ENCODE measurements around the gene SPRR2E.
"Not testable (repeated sequence)": the region's sequence is repeated elsewhere in the genome, so short reads cannot be mapped to it uniquely, and the experiment has no call there.

SPRR2E gene

DNA sequence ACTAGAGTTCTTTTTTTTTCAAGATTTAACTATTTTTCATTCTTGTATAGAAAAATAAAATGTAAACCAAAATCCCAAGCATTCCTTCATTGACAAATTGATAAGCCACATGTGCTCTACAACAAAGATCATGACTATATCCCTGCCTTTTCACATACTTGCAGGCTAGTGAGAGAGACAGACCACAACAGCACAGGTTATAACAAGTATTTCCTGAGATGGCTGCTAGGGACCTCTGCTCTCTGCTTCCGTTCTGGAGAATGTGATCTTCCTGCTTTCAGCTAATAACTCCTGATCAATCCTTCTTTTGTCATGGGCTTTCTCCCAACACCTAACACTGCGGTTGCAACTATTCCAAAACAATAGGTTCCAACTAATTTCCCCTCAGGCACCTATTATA lies 33.0 kb upstream of the SPRR2E start:
- Histone ChIP-seq H3K4me3 (ENCODE audit: low read depth, low read length) (no peak overlapping the region), H3K36me3 (no peaks in the 10 kb centered on the region), H3K27ac (no peak overlapping the region), H3K9me3 (ENCODE audit: severe bottlenecking) (peaks cover 26% of the 10 kb centered on the region), H3K27me3 (ENCODE audit: insufficient read depth, low read depth, severe bottlenecking) (no peaks in the 10 kb centered on the region)
- no peak for DNase-seq
- TF ChIP-seq, protein P1, sequence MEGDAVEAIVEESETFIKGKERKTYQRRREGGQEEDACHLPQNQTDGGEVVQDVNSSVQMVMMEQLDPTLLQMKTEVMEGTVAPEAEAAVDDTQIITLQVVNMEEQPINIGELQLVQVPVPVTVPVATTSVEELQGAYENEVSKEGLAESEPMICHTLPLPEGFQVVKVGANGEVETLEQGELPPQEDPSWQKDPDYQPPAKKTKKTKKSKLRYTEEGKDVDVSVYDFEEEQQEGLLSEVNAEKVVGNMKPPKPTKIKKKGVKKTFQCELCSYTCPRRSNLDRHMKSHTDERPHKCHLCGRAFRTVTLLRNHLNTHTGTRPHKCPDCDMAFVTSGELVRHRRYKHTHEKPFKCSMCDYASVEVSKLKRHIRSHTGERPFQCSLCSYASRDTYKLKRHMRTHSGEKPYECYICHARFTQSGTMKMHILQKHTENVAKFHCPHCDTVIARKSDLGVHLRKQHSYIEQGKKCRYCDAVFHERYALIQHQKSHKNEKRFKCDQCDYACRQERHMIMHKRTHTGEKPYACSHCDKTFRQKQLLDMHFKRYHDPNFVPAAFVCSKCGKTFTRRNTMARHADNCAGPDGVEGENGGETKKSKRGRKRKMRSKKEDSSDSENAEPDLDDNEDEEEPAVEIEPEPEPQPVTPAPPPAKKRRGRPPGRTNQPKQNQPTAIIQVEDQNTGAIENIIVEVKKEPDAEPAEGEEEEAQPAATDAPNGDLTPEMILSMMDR (IDR thresholded peaks at IDR 0.05; ENCODE audit: low read depth, low read length), result no peak

- Histone ChIP-seq H3K27me3 (ENCODE audit: insufficient read depth, low read depth, severe bottlenecking) (no peaks in the 10 kb centered on the region), H3K36me3 (no peaks in the 10 kb centered on the region), H3K27ac (no peak overlapping the region), H3K4me3 (ENCODE audit: low read depth, low read length) (no peak overlapping the region), H3K9me3 (ENCODE audit: severe bottlenecking) (peaks cover 26% of the 10 kb centered on the region)
- no peak for DNase-seq
- TF ChIP-seq, protein P1 (IDR thresholded peaks at IDR 0.05; ENCODE audit: low read depth, low read length), result no peak
These were observed 31.2 kb upstream of the SPRR2E start for GRCh38 chr1:153125536-153125935.

- Histone ChIP-seq H3K27ac (peak overlapping the region; percentile 81), H3K9me3 (ENCODE audit: severe bottlenecking) (peaks cover 26% of the 10 kb centered on the region)
- not testable (repeated sequence) for H3K27me3 ChIP-seq (ENCODE audit: insufficient read depth, low read depth, severe bottlenecking); H3K36me3 ChIP-seq; DNase-seq; H3K4me3 ChIP-seq (ENCODE audit: low read depth, low read length)
These were observed 29.5 kb upstream of the SPRR2E start for GRCh38 chr1:153123793-153124192.

DNA sequence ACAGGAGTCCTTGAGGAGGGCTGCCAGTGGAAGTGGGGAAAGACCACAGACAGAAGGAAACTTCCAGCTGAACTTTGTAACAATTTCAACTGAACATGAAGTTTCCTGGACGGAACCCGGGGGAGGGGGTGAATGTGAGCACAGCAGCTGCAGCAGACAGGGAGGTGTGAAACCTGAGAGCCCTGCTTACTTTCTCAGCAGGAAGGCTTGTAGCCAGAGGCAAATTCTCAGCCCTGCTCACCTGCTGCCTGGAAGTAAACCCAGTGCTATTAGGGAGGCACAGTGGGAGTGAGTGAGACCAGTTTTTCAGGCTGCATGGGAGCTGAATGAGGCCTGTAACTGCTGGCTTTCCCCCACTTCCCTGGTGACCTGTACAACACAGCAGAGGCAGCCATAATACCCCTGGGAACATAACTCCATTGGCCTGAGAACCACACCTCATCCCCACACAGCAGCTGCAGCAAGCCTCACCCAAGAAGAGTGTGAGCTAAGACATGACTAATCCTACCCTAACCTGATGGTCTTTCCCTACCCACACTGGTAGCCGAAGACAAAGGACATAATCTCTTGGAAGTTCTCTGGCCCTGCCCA lies 28.6 kb upstream of the SPRR2E start:
- H3K27ac ChIP-seq, result peak overlapping the region; percentile 81
- peak; percentile 92 for DNase-seq
- no peaks in the 10 kb centered on the region for H3K27me3 ChIP-seq (ENCODE audit: insufficient read depth, low read depth, severe bottlenecking)
- TF ChIP-seq, protein P1 (IDR thresholded peaks at IDR 0.05; ENCODE audit: low read depth, low read length), result no peak
- no peak overlapping the region for H3K4me3 ChIP-seq (ENCODE audit: low read depth, low read length)
- peaks cover 26% of the 10 kb centered on the region for H3K9me3 ChIP-seq (ENCODE audit: severe bottlenecking)
- no peaks in the 10 kb centered on the region for H3K36me3 ChIP-seq

- TF ChIP-seq, protein P1 (IDR thresholded peaks at IDR 0.05; ENCODE audit: low read depth, low read length), result no peak
- DNase-seq, result no peak
- no peaks in the 10 kb centered on the region for H3K27me3 ChIP-seq (ENCODE audit: insufficient read depth, low read depth, severe bottlenecking)
- no peak overlapping the region for H3K27ac ChIP-seq
- H3K4me3 ChIP-seq (ENCODE audit: low read depth, low read length), result no peak overlapping the region
- H3K36me3 ChIP-seq, result no peaks in the 10 kb centered on the region
- peaks cover 23% of the 10 kb centered on the region for H3K9me3 ChIP-seq (ENCODE audit: severe bottlenecking)
These were observed 26.6 kb upstream of the SPRR2E start for GRCh38 chr1:153120945-153121344.

- peak; percentile 63 for DNase-seq
- Histone ChIP-seq H3K27ac (peak overlapping the region; percentile 4; the same call in 1 of the 2 replicates), H3K27me3 (ENCODE audit: insufficient read depth, low read depth, severe bottlenecking) (no peaks in the 10 kb centered on the region), H3K4me3 (ENCODE audit: low read depth, low read length) (no peak overlapping the region), H3K36me3 (no peaks in the 10 kb centered on the region), H3K9me3 (ENCODE audit: severe bottlenecking) (peaks cover 9% of the 10 kb centered on the region)
- TF ChIP-seq, protein P1 (IDR thresholded peaks at IDR 0.05; ENCODE audit: low read depth, low read length), result no peak
These were observed 25.2 kb upstream of the SPRR2E start for GRCh38 chr1:153119491-153119971.

DNA sequence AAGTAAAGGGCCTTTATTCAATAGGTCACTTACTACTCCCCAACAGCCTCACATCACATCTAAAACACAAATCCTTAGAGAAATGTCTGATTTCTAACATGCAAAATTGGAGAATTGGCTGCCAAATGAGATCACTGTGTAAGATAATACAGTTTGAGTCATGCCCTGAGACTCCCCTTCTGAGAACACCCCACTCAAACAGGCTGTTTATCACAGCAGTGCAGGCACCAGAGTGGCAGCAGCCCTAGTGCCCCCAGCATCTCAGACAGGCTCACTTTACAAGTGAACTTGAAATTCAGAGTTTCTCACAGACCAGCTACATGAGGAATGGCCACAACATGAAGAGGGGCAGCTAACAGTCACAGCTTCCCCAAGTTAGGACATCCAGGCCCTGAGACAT lies 20.9 kb upstream of the SPRR2E start:
- H3K27me3 ChIP-seq (ENCODE audit: insufficient read depth, low read depth, severe bottlenecking); H3K36me3 ChIP-seq; H3K4me3 ChIP-seq (ENCODE audit: low read depth, low read length); DNase-seq; H3K9me3 ChIP-seq (ENCODE audit: severe bottlenecking); H3K27ac ChIP-seq: not testable (repeated sequence)
